HEK293 (cell line): ENCODE data around the gene CACNA1C.

Experiments
- CTCF ChIA-PET: fragments of 350-600 bp; formaldehyde crosslinking; extraction: SDS; loops from one replicate; lab custom pipeline; 2021; ENCODE audit warnings: antibody characterized with exemption; lab: Yijun Ruan, JAX
- POLR2A ChIA-PET: fragments of 300-600 bp; formaldehyde crosslinking; extraction: SDS; loops from one replicate; lab custom pipeline; 2020; ENCODE audit warnings: antibody characterized with exemption, inconsistent platforms; lab: Yijun Ruan, JAX
- H3K27ac ChIP-seq: fragments of 200-500 bp; sonication (Bioruptor generic); 2 replicates; pipeline ENCODE4 v1.5.1; 2014; ENCODE audit warnings: low read depth, low read length, control low read depth, inconsistent platforms; ENCODE audit errors: extremely low read depth
- H3K36me3 ChIP-seq, 2 experiments: fragments of 200-500 bp in 1 of 2; sonication (Bioruptor generic) in 1 of 2; 1 replicate in 1 of 2; 2 replicates in 1 of 2; pipeline ENCODE4 v1.5.1; 2014 to 2017; ENCODE audit warnings: inconsistent platforms in 2 of 2, low read length in 2 of 2; ENCODE audit not compliant: control insufficient read depth in 2 of 2, insufficient read depth in 1 of 2
- H3K4me1 ChIP-seq: fragments of 200-500 bp; sonication (Bioruptor generic); 2 replicates; pipeline ENCODE4 v1.5.1; 2014; ENCODE audit warnings: mild to moderate bottlenecking, low read length, inconsistent platforms; ENCODE audit not compliant: control insufficient read depth, insufficient read depth
- H3K4me3 ChIP-seq: 2 replicates; pipeline ENCODE4 v1.5.1; 2011; ENCODE audit warnings: low read depth, mild to moderate bottlenecking, control low read depth, low read length, moderate library complexity
- H3K9me3 ChIP-seq: fragments of 200-500 bp; sonication (Bioruptor generic); 2 replicates; pipeline ENCODE4 v1.5.1; 2014; ENCODE audit warnings: low read depth, low read length, inconsistent platforms; ENCODE audit not compliant: control insufficient read depth, insufficient read depth
- HOXA7 ChIP-seq: sonication (generic); formaldehyde crosslinking; IDR thresholded peaks from 2 replicates; pipeline ENCODE4 v1.8.1; 2022; ENCODE audit warnings: missing genetic modification reagents, borderline replicate concordance
- KLF1 ChIP-seq: fragments of 450-650 bp; formaldehyde crosslinking; IDR thresholded peaks from 2 replicates; pipeline ENCODE4 v1.5.1; 2016; ENCODE audit warnings: missing biosample characterization, missing genetic modification characterization
- KLF16 ChIP-seq: fragments of 450-650 bp; formaldehyde crosslinking; IDR thresholded peaks from 2 replicates; pipeline ENCODE4 v1.5.1; 2017; ENCODE audit warnings: missing biosample characterization, missing genetic modification characterization
- REST ChIP-seq: fragments of 450-650 bp; formaldehyde crosslinking; IDR thresholded peaks from 2 replicates; pipeline ENCODE4 v1.5.1; 2016; ENCODE audit warnings: missing biosample characterization, missing genetic modification characterization
- ZEB2 ChIP-seq: fragments of 450-650 bp; formaldehyde crosslinking; IDR thresholded peaks from 2 replicates; pipeline ENCODE4 v1.5.1; 2016; ENCODE audit warnings: missing biosample characterization, missing genetic modification characterization
- ZNF121 ChIP-seq: fragments of 450-650 bp; formaldehyde crosslinking; IDR thresholded peaks from 2 replicates; pipeline ENCODE4 v1.5.1; 2016; ENCODE audit warnings: missing biosample characterization, missing genetic modification characterization
- ZNF146 ChIP-seq: fragments of 450-650 bp; formaldehyde crosslinking; IDR thresholded peaks from 2 replicates; pipeline ENCODE4 v1.5.1; 2016; ENCODE audit warnings: missing biosample characterization, missing genetic modification characterization
- ZNF169 ChIP-seq: fragments of 450-650 bp; formaldehyde crosslinking; IDR thresholded peaks from 2 replicates; pipeline ENCODE4 v1.5.1; 2016; ENCODE audit warnings: missing biosample characterization, missing genetic modification characterization
- ZNF174 ChIP-seq: fragments of 450-650 bp; formaldehyde crosslinking; IDR thresholded peaks from 2 replicates; pipeline ENCODE4 v1.5.0; 2017; ENCODE audit warnings: missing biosample characterization, mild to moderate bottlenecking, missing genetic modification characterization
- ZNF223 ChIP-seq: fragments of 450-650 bp; formaldehyde crosslinking; IDR thresholded peaks from 2 replicates; pipeline ENCODE4 v1.5.1; 2016; ENCODE audit warnings: missing biosample characterization, missing genetic modification characterization
- ZNF239 ChIP-seq: fragments of 450-650 bp; formaldehyde crosslinking; IDR thresholded peaks from 2 replicates; pipeline ENCODE4 v1.5.1; 2016; ENCODE audit warnings: missing biosample characterization, missing genetic modification characterization
- ZNF324 ChIP-seq: fragments of 450-650 bp; formaldehyde crosslinking; IDR thresholded peaks from 2 replicates; pipeline ENCODE4 v1.5.1; 2016; ENCODE audit warnings: missing biosample characterization, missing genetic modification characterization
- ZNF398 ChIP-seq: fragments of 450-650 bp; formaldehyde crosslinking; IDR thresholded peaks from 2 replicates; pipeline ENCODE4 v1.5.1; 2017; ENCODE audit warnings: missing biosample characterization, missing genetic modification characterization
- ZNF404 ChIP-seq: fragments of 450-650 bp; formaldehyde crosslinking; IDR thresholded peaks from 2 replicates; pipeline ENCODE4 v1.5.1; 2017; ENCODE audit warnings: missing biosample characterization, missing genetic modification characterization
- ZNF549 ChIP-seq: fragments of 450-650 bp; IDR thresholded peaks from 2 replicates; pipeline ENCODE4 v1.5.1; 2018; ENCODE audit warnings: missing biosample characterization, missing genetic modification characterization, mild to moderate bottlenecking, inconsistent platforms, moderate library complexity
- ZNF580 ChIP-seq: fragments of 450-650 bp; formaldehyde crosslinking; IDR thresholded peaks from 2 replicates; pipeline ENCODE4 v1.5.1; 2016; ENCODE audit warnings: missing biosample characterization, missing genetic modification characterization
- ZNF624 ChIP-seq: fragments of 450-650 bp; formaldehyde crosslinking; IDR thresholded peaks from 2 replicates; pipeline ENCODE4 v1.5.1; 2017; ENCODE audit warnings: missing biosample characterization, missing genetic modification characterization
- ZNF639 ChIP-seq: fragments of 450-650 bp; formaldehyde crosslinking; IDR thresholded peaks from 2 replicates; pipeline ENCODE4 v1.5.1; 2016; ENCODE audit warnings: missing biosample characterization, missing genetic modification characterization
- ZNF707 ChIP-seq: fragments of 450-650 bp; formaldehyde crosslinking; IDR thresholded peaks from 2 replicates; pipeline ENCODE4 v1.5.1; 2016; ENCODE audit warnings: missing biosample characterization, missing genetic modification characterization
- ZNF76 ChIP-seq: fragments of 450-650 bp; formaldehyde crosslinking; IDR thresholded peaks from 2 replicates; pipeline ENCODE4; 2016; ENCODE audit warnings: low read depth, missing biosample characterization, missing genetic modification characterization, borderline replicate concordance

CACNA1C gene

GRCh38 chr12:2271961-2272360, 219.2 kb downstream of the CACNA1C start:
- Histone ChIP-seq H3K36me3 (no peaks in the 10 kb centered on the region), H3K9me3 (no peaks in the 10 kb centered on the region), H3K4me1 (no peaks in the 10 kb centered on the region), H3K27ac (no peak overlapping the region), H3K4me3 (no peak overlapping the region)
- ChIA-PET POLR2A (no interaction called here), CTCF (interaction anchor here (0.6 kb wide), 1 partner anchor 12 kb away, joined by 3 read pairs; no protein-coding TSS in a partner anchor)
- TF ChIP-seq ZNF398 (tag by site-specific recombination), result no peak

GRCh38 chr12:2273288-2273687, 220.5 kb downstream of the CACNA1C start:
- Histone ChIP-seq H3K9me3 (no peaks in the 10 kb centered on the region), H3K4me3 (no peak overlapping the region), H3K4me1 (no peaks in the 10 kb centered on the region), H3K27ac (no peak overlapping the region), H3K36me3 (no peaks in the 10 kb centered on the region)
- ChIA-PET POLR2A (no interaction called here), CTCF (interaction anchor here (1.1 kb wide), 1 partner anchor 216 kb away, joined by 4 read pairs; no protein-coding TSS in a partner anchor)
- TF ChIP-seq ZNF580 (tag by site-specific recombination), result no peak
- TF ChIP-seq ZNF549 (tag by site-specific recombination), result no peak
- no peak for TF ChIP-seq ZEB2 (tag by site-specific recombination)
- TF ChIP-seq ZNF174 (tag by site-specific recombination), result no peak
- TF ChIP-seq REST, result no peak
- no peak for TF ChIP-seq ZNF223
- no peak for TF ChIP-seq ZNF624
- no peak for TF ChIP-seq ZNF169 (tag by site-specific recombination)
- TF ChIP-seq HOXA7 (CRISPR knock-in tag), result no peak
- TF ChIP-seq ZNF404 (tag by site-specific recombination), result no peak
- TF ChIP-seq ZNF146, result no peak
- TF ChIP-seq ZNF239 (tag by site-specific recombination), result no peak
- TF ChIP-seq ZNF76 (tag by site-specific recombination), result no peak
- no peak for TF ChIP-seq KLF16 (tag by site-specific recombination)

- Histone ChIP-seq H3K9me3 (no peaks in the 10 kb centered on the region), H3K27ac (no peak overlapping the region), H3K4me1 (no peaks in the 10 kb centered on the region), H3K4me3 (no peak overlapping the region), H3K36me3 (no peaks in the 10 kb centered on the region)
- POLR2A ChIA-PET, result no interaction called here
- CTCF ChIA-PET, result interaction anchor here (1.1 kb wide), 1 partner anchor 216 kb away, joined by 4 read pairs; no protein-coding TSS in a partner anchor
- TF ChIP-seq ZNF324 (tag by site-specific recombination) (no peak), ZNF707 (tag by site-specific recombination) (no peak), ZNF121 (tag by site-specific recombination) (no peak), KLF1 (tag by site-specific recombination) (no peak), ZNF639 (no peak)
Observed at GRCh38 chr12:2273751-2274150, 221.0 kb downstream of the CACNA1C start.
